HepG2 (cell line): Measurements from ENCODE around the gene PCOLCE2. TPM values are rescaled to one million over a fixed set of nuclear protein-coding genes. Genes with fewer than 3 reads are reported as not detected.

Source experiments
- ARID5B ChIP-seq: IDR thresholded peaks from 2 replicates; pipeline ENCODE4 v1.4.0; 2020; ENCODE audit warnings: mild to moderate bottlenecking, missing genetic modification reagents
- FLYWCH1 ChIP-seq: sonication (generic); formaldehyde crosslinking; IDR thresholded peaks from 2 replicates; pipeline ENCODE4 v1.8.1; 2023; ENCODE audit warnings: mild to moderate bottlenecking, missing genetic modification reagents
- FOXA1 ChIP-seq, 2 experiments: fragments of 450-650 bp in 1 of 2; sonication (generic) in 1 of 2; formaldehyde crosslinking in 1 of 2; IDR thresholded peaks; 2 replicates each; pipeline versions ENCODE4 v1.4.0 to v1.6.1; 2016 to 2020; ENCODE audit warnings: missing genetic modification reagents in 1 of 2
- FOXP1 ChIP-seq, 2 experiments: fragments of 450-650 bp in 1 of 2; IDR thresholded peaks; 2 replicates each; pipeline ENCODE4 v1.6.1; 2017 to 2018; ENCODE audit warnings: antibody characterized with exemption in 1 of 2
- HBP1 ChIP-seq: IDR thresholded peaks from 2 replicates; pipeline ENCODE4 v1.6.1; 2016; ENCODE audit warnings: low read depth, control low read depth
- HHEX ChIP-seq: IDR thresholded peaks from 2 replicates; pipeline ENCODE4 v1.6.1; 2016; ENCODE audit warnings: control low read depth
- JUND ChIP-seq: sonication (generic); formaldehyde crosslinking; IDR thresholded peaks from 2 replicates; pipeline ENCODE4 v1.8.0; 2022; ENCODE audit warnings: mild to moderate bottlenecking, missing genetic modification reagents
- KDM1A ChIP-seq: IDR thresholded peaks from 2 replicates; pipeline ENCODE4 v1.6.1; 2016; ENCODE audit warnings: missing compliant biosample characterization
- KLF16 ChIP-seq, 2 experiments: sonication (generic) in 1 of 2; formaldehyde crosslinking in 1 of 2; IDR thresholded peaks; 2 replicates each; pipeline versions ENCODE4 v1.6.1 to v1.8.0; 2016 to 2023; ENCODE audit warnings: missing genetic modification reagents in 2 of 2, missing compliant biosample characterization in 1 of 2
- MIXL1 ChIP-seq: IDR thresholded peaks from 2 replicates; pipeline ENCODE4 v1.6.1; 2016
- NCOA2 ChIP-seq: sonication (generic); formaldehyde crosslinking; IDR thresholded peaks from 2 replicates; pipeline ENCODE4 v1.8.0; 2022; ENCODE audit warnings: inconsistent platforms
- NR2F2 ChIP-seq: IDR thresholded peaks from 2 replicates; pipeline ENCODE4 v1.6.1; 2012; ENCODE audit warnings: low read depth, inconsistent platforms, borderline replicate concordance
- PHF8 ChIP-seq: sonication (generic); formaldehyde crosslinking; IDR thresholded peaks from 2 replicates; pipeline ENCODE4 v1.5.0; 2020; ENCODE audit warnings: missing genetic modification reagents
- ZBTB7A ChIP-seq: sonication (generic); formaldehyde crosslinking; IDR thresholded peaks from 2 replicates; pipeline ENCODE4 v1.8.0; 2022; ENCODE audit warnings: mild to moderate bottlenecking, missing genetic modification reagents
- ZNF251 ChIP-seq: sonication (generic); formaldehyde crosslinking; IDR thresholded peaks from 2 replicates; pipeline ENCODE4 v1.9.0; 2021; ENCODE audit warnings: mild to moderate bottlenecking, missing genetic modification reagents
- ZNF292 ChIP-seq: sonication (generic); formaldehyde crosslinking; IDR thresholded peaks from 2 replicates; pipeline ENCODE4 v1.8.1; 2022; ENCODE audit warnings: mild to moderate bottlenecking, low read depth, missing genetic modification reagents, borderline replicate concordance
- ZNF607 ChIP-seq: sonication (generic); formaldehyde crosslinking; IDR thresholded peaks from 2 replicates; pipeline ENCODE4 v1.5.1; 2020; ENCODE audit warnings: missing genetic modification reagents, mild to moderate bottlenecking, borderline replicate concordance
- polyA plus RNA-seq, 8 experiments: library from polyadenylated mRNA; depleted of rRNA in 3 of 8; stranded (reverse) in 7 of 8; unstranded in 1 of 8; fragments of >200 nt; fragmentation: Illumina TruSeq in 4 of 8; extraction: Trizol in 4 of 8; gene quantifications; 2 replicates each; pipeline versions ENCODE4 v1.2.1 to v1.2.3, GENCODE V29; 2011 to 2016; ENCODE audit warnings: low read depth in 4 of 8, missing spikeins in 1 of 8, mixed read lengths in 1 of 8; ENCODE audit not compliant: insufficient read depth in 1 of 8
- total RNA-seq, 5 experiments: library from RNA; depleted of rRNA; stranded (reverse); fragments of >200 nt; fragmentation: Illumina TruSeq; extraction: Trizol; gene quantifications; 2 replicates each; pipeline ENCODE4 v1.2.3, GENCODE V29; 2016; ENCODE audit warnings: low read depth in 1 of 5
- TF ChIP-seq, protein P1 (sequence below): sonication (generic); formaldehyde crosslinking; IDR thresholded peaks from 2 replicates; pipeline ENCODE4 v1.5.0; 2020; ENCODE audit warnings: mild to moderate bottlenecking, missing genetic modification reagents, borderline replicate concordance
- TF ChIP-seq, protein P2 (sequence below): sonication (generic); formaldehyde crosslinking; conservative IDR thresholded peaks from 2 replicates; pipeline ENCODE4 v1.8.1; 2023; ENCODE audit warnings: missing genetic modification reagents

PCOLCE2 gene
- total and polyA plus RNA-seq, 2 of the 13 experiments (the other 11 are each of a cell fraction or from before 2014, with no cell fraction given): 0.71 to 2.0 TPM

DNA sequence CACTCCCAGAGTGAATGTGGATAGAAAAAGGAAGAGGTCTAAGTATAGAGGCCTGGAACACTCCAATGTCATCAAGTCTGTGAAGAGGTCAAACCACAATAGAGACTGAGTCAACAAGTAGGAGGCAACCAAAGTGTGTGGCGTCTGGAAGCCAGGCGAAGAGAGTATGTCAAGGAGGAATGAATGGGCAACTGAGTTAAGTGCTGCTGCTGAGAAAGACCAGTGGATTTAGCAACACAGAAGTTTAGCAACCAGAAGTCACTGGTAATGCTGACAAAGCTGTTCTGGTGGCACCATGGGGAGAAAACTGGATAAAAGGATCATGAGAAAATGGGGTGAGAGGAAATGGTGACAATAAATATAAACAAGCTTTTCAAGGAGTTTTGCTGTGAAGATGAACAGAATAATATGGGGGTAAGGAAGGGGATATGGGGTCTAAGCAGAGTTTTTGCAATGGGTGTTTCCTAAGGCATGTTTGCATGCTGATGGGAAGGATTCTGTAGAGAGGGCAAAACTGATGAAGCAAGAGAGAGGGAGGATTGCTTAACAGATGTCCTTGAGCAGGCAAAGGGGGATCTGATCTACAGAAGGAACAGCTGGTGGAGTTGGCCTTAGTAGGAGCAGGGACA is 38.4 kb downstream of the PCOLCE2 start (continued):
- TF ChIP-seq KLF16 (CRISPR knock-in tag; IDR thresholded peaks at IDR 0.05): peak in 1 of 2 experiments; percentile 68; a peak in 2 of 4 replicates
- TF ChIP-seq ZBTB7A (CRISPR knock-in tag): peak; percentile 28; the same call in 1 of the 2 replicates
- 0 out of 2 replicates have a peak, but pooled peaks have one; percentile 14 for TF ChIP-seq KDM1A (CRISPR knock-in tag)
- no peak for TF ChIP-seq FLYWCH1 (CRISPR knock-in tag)
- TF ChIP-seq, protein P1, sequence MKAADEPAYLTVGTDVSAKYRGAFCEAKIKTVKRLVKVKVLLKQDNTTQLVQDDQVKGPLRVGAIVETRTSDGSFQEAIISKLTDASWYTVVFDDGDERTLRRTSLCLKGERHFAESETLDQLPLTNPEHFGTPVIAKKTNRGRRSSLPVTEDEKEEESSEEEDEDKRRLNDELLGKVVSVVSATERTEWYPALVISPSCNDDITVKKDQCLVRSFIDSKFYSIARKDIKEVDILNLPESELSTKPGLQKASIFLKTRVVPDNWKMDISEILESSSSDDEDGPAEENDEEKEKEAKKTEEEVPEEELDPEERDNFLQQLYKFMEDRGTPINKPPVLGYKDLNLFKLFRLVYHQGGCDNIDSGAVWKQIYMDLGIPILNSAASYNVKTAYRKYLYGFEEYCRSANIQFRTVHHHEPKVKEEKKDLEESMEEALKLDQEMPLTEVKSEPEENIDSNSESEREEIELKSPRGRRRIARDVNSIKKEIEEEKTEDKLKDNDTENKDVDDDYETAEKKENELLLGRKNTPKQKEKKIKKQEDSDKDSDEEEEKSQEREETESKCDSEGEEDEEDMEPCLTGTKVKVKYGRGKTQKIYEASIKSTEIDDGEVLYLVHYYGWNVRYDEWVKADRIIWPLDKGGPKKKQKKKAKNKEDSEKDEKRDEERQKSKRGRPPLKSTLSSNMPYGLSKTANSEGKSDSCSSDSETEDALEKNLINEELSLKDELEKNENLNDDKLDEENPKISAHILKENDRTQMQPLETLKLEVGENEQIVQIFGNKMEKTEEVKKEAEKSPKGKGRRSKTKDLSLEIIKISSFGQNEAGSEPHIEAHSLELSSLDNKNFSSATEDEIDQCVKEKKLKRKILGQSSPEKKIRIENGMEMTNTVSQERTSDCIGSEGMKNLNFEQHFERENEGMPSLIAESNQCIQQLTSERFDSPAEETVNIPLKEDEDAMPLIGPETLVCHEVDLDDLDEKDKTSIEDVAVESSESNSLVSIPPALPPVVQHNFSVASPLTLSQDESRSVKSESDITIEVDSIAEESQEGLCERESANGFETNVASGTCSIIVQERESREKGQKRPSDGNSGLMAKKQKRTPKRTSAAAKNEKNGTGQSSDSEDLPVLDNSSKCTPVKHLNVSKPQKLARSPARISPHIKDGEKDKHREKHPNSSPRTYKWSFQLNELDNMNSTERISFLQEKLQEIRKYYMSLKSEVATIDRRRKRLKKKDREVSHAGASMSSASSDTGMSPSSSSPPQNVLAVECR (CRISPR knock-in tag): peak; percentile 50; the same call in 1 of the 2 replicates
- TF ChIP-seq NR2F2: peak; percentile 83
- TF ChIP-seq FOXP1 (IDR thresholded peaks at IDR 0.05): no peak
- TF ChIP-seq FOXP1 (CRISPR knock-in tag; IDR thresholded peaks at IDR 0.05): peak; percentile 51
- TF ChIP-seq PHF8 (CRISPR knock-in tag): 0 out of 2 replicates have a peak, but pooled peaks have one; percentile 20
- TF ChIP-seq ZNF607 (CRISPR knock-in tag): 0 out of 2 replicates have a peak, but pooled peaks have one; percentile 28
- peak; percentile 57; the same call in 1 of the 2 replicates for TF ChIP-seq NCOA2 (CRISPR knock-in tag)
- 0 out of 2 replicates have a peak, but pooled peaks have one; percentile 49 for TF ChIP-seq MIXL1
- no peak for TF ChIP-seq FOXA1 (IDR thresholded peaks at IDR 0.05)
- peak; percentile 81 for TF ChIP-seq FOXA1 (CRISPR knock-in tag; IDR thresholded peaks at IDR 0.05)
- peak; percentile 53 for TF ChIP-seq ARID5B (CRISPR knock-in tag)
- TF ChIP-seq HHEX (CRISPR knock-in tag): peak; percentile 9; the same call in 1 of the 2 replicates
- TF ChIP-seq, protein P2, sequence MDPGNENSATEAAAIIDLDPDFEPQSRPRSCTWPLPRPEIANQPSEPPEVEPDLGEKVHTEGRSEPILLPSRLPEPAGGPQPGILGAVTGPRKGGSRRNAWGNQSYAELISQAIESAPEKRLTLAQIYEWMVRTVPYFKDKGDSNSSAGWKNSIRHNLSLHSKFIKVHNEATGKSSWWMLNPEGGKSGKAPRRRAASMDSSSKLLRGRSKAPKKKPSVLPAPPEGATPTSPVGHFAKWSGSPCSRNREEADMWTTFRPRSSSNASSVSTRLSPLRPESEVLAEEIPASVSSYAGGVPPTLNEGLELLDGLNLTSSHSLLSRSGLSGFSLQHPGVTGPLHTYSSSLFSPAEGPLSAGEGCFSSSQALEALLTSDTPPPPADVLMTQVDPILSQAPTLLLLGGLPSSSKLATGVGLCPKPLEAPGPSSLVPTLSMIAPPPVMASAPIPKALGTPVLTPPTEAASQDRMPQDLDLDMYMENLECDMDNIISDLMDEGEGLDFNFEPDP: no peak
- TF ChIP-seq JUND (CRISPR knock-in tag): 0 out of 2 replicates have a peak, but pooled peaks have one; percentile 25
- TF ChIP-seq ZNF292 (CRISPR knock-in tag): peak; percentile 62; the same call in 1 of the 2 replicates
- no peak for TF ChIP-seq ZNF251 (CRISPR knock-in tag)
- TF ChIP-seq HBP1 (CRISPR knock-in tag): 0 out of 2 replicates have a peak, but pooled peaks have one; percentile 11
